Midbrain (tissue), 1 donor: ENCODE measurements around the gene HPCAL1.

Experiments used
- DNase-seq: peaks from one replicate; lab custom pipeline; 2025; lab: John Stamatoyannopoulos, UW

The HPCAL1 gene

DNA sequence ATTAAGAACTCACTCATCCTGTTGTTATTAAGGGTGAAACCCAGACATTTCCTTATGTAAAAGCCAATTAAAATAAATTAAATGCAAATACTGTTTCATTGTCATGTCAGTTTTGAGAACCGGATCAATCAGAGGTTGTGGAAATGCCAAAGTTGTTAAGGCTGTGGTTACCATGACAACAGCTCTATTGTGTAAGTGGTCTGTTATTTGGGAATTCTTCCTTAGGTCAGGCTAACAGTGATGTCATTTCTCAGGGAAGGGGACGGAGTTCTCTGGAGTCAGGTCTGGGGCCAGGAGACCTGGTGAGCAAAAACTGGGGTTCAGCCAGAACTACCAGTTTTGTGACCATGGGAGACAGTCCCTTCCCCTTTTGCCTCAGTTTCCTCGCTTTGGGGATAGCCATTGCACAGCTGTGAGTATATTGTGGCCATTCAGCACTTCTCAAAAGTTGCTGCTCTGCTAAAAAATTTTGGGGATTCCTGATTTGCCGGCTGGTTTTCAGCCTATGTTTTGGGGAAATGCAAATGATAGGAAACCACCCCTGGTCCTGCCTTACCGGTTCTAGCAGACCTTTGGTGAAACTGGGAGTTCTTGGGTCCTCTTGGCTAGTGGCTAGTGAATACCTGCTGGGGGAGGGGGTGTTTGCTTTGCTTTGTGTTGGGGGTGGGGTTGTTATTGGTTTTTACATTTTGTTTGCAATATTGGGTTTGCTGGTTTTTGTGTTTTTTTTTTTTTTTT, 21.6 kb downstream of the HPCAL1 start:
- no peak for DNase-seq

DNA sequence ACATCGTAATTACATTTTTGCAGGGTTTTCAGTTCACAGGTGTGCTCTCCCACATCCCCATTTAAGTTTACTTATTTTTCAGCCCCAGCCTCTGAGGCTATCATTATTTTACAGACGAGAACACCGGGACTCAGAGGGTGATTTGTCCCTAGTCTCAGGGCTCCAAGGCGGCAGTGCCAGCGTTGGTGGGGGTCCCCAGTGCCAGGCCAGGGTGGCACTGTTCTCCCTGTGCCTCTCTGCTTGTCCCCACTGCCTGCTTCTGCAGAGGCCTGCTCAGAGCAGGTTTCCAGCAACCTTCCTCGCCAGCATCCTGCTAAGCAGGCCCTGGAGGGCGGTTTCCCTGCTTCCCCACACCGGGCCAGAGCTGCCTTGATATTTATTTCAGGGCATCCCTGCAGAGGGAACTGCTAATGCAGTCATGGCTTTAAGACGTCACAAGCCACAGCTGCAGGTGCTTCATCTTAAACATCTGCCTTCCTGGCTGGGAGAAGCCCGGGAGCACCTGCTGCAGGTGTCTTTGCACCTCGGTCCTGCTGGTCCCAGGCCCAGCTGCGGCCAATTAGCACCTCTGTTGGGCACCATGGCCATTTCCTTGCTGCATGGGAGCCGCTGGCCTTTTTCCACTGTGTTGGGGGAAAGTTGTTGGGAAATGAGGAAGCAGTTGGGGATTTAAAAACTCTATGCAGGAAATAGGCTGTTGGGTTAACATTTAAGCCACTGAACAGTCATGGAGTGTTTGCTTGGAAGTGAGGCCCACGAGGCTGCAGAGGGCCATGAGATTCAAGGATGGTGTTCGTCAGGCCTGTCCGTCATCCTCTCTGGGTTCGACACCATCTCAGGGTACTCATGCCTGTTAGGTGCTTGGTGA, 22.8 kb downstream of the HPCAL1 start:
- no peak for DNase-seq

DNA sequence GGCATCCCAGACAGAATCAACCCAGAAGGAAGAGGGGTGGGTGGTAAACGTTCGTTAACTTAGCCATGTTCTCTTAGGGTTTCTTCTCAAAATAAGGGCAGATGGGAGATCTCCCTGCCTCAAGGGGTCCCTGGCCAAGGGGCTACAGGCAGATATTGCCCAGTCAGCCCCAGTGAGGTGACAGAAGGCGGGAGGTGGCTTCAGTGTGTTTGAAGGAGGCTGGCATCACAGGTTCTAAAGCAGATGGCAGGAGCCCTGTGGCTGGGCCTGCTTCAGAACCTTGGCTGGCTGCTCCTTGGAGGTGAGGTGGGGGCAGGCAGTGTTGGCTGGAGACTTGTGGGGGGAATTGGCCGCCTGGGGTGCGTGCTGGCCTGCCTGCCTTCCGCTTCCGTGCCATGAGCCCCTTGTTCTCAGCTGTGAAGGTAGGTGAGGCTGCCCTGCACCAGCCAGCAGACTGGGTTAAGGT, 23.5 kb downstream of the HPCAL1 start:
- DNase-seq, result no peak

DNA sequence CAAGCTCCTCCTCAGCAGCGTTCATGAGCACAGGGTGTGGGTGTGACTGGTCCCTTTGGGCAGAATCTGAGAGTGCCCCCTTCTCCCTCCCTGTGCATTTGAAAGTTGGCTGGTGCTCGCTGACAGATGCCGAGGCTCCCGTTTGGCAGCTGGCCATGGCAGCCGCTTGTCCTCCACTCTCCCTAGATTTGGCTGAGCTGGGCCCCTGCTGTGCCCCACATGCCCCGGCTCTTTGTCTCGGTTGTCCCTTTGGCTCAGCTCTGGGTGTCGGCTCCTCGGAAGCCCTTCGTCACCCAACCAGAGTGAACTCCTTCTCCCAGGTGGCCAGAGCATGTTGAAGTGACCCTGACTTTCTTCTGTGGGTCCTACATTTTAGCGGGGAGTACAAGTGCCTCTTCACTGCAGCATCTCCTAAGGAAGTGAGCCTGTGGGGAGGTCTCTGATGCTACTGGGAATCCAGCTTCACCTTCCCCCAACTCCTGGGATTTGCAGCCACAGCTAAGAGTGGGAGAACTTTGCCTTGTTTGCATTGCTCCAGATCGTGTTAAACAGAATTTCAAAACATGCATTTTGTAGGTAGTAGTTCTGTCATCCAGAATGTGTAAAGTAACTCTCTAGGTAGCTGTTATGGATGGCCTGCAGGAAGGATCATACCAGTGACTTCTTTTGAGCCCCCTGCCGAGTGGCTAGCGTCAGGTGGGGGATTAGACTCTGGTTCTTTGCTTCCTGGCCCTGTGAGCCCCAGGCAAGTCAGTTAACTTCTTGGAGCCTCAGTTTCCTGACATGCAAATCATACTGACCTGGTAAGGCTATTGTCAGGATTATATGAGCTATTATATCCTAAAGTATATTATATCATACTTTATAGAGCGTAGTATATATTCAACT, 24.2 kb downstream of the HPCAL1 start:
- no peak for DNase-seq

DNA sequence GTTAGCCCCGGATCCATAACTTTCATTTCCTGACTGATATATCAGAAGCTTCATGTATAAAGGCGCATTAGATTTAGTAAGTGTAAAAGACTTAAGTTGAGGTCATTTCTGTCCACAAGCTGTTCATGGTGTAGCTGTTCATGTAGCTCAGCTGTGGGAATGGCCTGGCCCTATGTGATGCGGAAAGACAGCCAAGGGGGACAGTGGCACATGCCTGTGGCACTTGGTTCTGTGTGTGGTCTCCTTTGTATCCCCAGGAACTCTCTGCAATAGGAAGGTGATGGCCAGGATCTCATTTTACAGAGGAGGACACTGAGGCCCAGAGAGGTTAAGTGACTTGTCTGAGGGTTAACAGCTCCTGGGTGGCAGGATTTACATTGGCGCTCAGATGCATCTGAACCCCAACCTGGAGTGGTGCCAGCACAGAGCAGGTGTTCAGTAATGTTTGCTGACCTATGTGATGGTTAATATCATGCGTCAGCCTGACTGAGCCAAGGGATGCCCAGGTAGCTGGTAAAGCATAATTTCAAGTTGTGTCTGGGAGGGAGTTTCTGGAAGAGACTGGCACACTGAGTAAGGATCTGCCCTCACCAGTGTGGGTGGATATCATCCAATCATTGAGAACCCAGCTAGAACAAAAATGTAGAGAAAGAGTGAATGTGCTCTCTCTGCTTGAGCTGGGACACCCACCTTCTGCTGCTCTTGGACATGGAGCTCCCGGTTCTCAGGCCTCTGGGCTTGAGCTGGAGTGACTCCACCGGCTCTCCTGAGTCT, 25.4 kb downstream of the HPCAL1 start:
- DNase-seq, result no peak

DNA sequence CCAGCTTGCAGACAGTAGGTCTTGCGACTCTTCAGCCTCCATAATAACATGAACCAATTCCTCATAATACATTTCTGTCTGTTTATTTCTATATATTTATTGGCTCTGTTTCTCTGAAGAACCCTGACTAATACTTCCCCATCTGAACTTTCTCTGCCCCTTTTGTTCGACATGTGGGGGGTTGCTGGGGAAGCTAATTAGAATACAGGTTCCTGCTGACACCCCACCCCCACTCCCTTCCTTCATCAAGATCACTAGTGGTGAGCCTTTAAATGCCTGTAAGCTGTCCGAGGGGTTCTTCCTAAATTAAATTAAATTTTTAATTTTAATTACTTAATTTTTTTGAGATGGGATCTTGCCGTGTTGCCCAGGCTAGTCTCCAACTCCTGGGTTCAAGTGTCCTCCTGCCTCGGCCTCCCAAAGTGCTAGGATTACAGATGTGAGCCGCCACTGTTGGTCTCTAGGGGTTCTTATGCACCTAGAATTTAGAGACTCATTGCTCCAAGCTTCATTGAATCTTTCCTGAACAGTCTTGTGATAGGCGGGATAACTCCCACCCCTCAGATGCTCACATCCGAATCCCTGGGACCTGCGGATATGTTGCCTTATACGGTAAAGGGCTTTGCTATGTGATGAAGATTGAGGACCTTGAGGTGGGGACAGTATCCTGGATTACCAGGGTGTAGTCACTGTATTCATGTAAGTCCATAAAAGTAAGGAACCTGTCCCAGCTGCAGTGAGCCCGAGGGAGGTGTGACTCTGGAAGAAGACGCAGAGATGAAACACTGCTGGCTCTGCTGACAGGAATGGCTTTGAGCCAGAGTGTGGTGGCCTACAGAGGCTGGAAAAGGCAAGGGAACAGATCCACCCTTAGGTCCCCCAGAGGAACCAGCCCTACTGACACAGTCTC, 26.2 kb downstream of the HPCAL1 start:
- no peak for DNase-seq

DNA sequence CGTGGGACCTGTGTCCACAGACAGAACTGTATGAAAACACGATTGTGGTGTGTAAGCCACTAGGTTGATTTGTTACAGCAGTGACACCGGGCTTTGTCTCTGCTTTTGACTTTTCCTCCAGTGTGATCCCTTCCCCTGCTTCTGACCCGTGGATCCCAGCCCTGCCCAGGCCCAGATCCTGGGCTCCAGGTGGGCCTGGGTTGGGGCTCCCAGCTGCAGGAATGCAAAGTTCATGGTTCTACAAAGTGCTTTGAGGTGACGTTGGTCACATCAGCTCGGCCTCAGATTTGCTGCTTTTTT, 26.8 kb downstream of the HPCAL1 start:
- no peak for DNase-seq

DNA sequence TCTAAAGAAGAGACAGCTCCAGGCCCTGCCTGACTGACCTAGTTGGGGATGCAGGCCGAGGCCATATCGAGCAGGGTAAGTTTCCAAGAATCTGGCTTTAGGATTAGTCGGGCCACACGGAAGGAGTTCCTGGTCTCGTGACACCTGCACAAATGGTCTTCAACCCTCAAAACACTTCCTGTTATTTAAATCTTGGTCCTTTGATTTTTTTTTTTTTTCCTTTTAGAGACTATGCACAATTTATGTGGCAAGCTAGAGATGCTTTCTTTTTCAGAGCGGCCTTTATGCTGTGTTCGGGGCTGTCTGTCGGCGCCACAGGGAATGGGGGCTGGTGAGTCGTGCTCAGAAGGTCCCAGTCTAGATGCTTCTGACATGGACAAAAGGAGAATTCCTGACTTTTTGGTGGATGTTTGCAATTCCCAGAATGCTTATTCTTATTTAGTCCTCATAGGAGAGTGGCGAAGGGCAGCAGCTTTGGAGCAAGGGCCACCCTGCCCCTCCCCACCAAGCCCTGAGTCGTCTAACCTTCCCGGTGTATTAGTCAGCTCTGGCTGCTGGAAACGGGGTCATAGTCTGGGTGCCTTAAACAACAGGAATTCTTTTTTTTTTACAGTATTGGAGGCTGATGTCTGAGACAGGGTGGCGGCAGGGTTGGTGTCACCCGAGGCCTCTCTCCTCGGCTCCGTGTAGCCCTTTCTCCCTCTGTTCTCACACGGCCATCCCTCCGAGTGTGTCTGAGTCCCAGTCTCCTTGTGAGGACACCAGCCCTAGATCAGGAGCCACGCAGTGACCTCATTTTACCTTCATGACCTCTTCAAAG, 27.4 kb downstream of the HPCAL1 start:
- no peak for DNase-seq

DNA sequence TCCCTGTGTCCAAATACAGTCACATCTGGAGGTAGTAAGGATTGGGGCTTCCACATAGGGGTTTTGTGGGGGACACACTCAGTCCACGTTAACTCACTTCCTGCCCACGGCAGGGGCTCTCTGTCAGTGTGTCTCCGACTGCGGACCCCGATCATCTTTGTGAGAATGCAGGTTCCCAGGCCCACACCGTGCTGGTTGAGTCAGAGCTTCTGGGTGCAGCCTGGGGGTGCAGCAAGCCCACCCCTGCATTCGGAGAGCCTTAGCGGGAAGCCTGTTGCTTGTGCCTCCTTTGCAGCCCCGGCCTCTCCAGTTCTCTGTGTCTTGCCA, 28.0 kb downstream of the HPCAL1 start:
- DNase-seq, result no peak

DNA sequence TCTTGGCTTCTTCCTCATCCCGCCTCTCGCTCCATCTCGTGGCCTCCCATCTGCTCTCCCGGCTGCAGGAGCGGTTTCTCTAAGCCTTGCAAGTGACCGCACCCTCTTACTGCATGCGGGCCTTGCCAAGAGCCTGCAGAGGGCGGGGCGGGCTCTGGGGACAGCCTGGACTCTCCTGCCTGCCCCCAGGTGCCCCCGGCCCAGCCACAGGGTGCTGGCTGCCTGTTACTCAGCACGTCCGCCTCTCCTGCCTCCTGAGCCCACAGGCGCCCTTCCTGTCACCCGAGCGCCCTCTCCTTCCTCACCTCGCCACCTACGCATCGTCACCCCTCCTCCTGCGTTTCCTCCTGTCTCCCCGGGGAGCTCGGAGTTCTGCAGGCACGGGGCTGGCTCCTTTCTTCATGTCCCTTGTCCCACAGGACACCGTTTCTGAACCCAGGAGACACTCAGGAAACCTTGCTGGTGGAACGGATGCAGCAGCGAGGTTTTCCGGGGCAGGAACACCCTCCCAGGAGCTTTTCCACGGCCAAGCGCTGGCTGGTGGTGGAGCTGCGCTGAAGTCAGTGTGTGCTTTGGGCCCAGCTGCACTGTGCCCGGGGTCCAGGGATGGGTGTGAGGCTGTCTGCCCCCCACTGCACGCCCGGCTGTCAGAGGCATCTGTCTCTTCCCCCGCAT, 28.5 kb downstream of the HPCAL1 start:
- DNase-seq, result no peak

DNA sequence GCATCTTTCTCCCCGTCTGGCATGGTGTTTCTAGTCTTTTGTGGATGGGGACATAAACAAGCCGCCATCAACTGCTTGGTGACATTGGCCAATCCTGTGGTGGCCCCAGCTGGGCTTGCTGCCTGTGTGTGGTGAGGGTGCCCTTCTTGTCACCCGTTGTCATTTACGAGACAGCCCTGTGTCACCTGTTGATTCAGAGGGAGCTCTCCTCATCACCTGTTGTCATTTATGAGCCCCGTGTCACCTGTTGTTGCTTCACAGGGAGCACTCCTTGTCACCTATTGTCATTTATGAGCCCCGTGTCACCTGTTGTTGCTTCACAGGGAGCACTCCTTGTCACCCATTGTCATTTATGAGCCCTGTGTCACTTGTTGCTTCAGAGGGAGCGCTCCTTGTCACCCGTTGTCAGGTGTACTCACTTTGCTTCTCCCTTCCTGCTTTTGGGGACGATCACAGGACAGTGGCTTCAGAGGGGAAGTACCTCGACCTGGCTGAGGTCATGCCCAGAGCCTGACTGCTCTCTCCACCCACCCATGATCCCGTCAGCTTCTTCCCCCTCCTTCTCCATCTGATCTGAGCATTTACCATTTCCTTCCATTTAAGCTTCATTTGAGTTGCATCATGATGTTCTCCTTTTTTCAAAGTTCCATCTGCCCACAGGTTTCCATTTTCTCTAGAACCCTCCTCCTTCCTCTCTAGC, 29.1 kb downstream of the HPCAL1 start:
- no peak for DNase-seq

DNA sequence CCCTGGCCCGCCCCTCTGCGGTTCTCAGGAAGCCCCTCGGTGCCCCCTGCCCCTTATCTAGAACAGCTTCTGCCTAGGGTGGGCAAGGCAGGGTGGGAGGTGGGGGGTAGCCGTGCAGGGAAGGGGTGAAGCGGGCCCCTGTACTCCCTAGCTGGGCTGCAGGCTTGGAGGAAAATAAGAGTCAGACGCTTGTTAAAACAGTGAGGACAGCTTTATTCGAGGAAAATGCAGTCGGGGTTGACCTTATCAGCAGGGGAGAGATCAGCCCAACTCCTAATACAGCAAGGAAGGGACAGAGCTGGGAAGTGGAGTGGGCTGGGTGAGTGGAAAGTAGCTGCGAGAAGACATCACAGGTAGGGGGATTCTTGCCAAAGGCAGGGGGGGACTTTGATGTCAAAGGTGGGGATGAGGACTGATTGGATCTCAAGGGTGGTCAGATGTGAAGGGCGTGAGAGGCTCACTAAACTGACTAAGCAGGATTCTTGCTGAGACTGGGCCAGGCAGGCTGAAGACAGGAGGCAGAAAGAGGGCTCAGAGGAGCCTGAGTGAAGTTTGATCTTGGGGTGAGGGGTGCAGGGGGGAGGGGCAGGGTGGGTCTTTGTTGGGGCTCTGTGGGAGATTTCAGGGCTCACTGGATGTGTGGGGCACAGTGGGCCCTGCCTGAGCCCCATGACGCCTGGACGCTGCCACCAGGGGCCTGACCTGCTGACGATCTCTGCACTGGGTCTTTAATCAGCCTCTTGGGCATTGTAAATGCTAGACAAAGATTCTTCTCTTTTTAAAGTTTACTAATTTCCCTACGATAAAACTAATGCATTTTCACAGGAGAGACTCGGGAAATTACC, 29.9 kb downstream of the HPCAL1 start:
- no peak for DNase-seq

DNA sequence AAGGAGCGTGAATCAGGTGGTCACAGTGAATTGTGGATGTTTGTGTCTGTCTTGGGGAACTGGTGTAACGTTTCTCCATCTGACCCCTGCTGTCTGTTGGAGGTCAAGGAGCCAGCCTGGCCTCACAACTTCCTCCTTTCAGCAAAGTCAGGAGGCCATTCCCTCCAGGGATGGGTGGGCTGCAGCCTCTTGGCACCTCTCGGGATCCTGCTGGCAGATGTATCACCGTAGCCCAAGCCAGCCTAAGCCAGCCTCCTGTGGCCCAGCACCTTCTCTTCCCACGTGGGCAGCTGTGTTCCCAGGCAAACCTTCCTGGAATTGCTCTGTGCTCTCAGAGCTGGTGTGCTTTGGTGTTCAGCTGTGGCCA, 30.5 kb downstream of the HPCAL1 start:
- DNase-seq, result no peak

DNA sequence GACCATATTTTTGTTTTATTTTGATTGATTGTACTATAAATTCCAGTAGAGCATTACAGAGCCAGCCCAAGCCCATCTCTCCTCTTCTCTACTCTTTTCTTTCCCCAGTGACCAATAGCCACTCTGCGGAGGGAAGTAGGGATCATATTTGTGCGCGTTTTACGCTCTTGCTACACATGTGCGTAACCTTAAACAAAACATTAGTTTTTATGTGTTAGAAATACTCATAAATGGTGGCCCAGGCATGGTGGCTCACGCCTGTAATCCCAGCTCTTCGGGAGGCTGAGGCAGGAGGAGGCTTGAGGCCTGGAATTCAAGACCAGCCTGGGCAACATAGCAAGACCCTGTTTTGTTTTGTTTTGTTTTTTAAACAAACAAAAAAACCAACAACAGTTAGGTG, 31.3 kb downstream of the HPCAL1 start:
- DNase-seq, result no peak

DNA sequence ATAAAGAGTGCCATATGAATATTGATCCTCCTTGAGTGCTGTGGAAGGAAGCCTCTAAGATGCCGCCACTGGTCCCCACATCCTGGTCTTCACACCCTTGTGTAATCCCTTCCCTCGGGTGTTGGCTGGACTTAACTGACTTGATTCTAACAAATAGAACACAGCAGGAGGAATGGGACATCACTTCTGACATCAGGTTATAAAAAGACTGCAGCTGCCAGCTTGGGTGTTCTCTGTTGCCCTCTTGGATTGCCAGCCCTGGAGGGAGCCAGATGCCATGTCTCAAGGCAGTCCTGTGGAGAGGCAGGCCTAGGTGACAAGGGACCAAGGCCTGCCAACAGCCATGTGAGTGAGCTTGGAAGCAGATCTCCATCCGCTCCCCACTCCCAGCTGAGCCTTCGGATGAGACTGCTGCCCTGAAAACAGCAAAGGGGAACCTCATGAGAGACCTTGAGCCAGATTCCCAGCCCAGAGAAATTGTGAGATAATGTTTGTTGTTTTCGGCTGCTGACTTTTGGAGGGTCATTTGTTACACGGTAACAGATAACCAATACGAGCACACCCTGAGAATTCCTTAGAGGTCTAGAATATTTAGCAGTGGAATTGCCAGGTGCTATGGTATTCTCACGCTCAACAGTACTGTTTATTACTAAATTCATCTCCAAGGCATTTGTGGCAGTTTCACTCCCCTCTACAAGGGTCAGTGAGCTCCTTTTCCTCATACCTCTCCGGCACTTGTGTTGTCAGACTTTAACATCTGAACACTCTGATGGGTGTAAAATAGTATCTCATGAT, 32.5 kb downstream of the HPCAL1 start:
- no peak for DNase-seq

DNA sequence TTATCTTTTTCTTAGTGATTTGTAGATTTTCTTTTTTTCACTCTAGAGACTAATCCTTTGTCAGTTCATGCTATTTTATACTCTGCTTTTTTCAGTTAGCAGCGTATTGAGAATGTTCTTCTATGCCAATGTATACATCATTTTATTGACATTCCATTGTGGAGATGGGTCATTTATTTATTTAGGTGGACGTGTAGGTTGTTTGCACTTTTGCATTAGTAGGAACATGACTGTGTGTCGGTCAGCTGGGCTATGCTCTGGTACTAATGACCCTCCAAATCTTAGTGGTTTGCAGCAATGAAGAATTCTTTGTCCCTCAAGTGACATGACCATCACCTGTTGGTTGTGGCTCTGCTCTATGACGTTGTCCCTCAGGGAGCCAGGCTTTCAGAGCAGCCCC, 33.6 kb downstream of the HPCAL1 start:
- no peak for DNase-seq
